ENCODE measurements around the gene ADAT3.
A peak's percentile ranks its signal among the peaks of the same experiment; 100 is the strongest.

ADAT3 gene

GRCh38 chr19:1944916-1945561 lies 39.8 kb downstream of the ADAT3 start:
- CTCF ChIA-PET = interaction anchor here (0.5 to 1.5 kb wide), 7 partner anchors 14 to 518 kb away, joined by 3 to 5 read pairs (median 3); no protein-coding TSS in a partner anchor
- POLR2A ChIA-PET = interaction anchor here (0.7 kb wide), 3 partner anchors 17 to 211 kb away, joined by 4 to 7 read pairs (median 4); no protein-coding TSS in a partner anchor

GRCh38 chr19:1945899-1946298 lies 40.7 kb downstream of the ADAT3 start:
- Histone ChIP-seq H3K4me1 (ENCODE audit: control insufficient read depth, insufficient read depth, low read length) (no peaks in the 10 kb centered on the region; the same call in 1 of the 2 replicates), H3K4me3 (ENCODE audit: low read depth, low read length) (no peak overlapping the region), H3K9me3 (ENCODE audit: control insufficient read depth, insufficient read depth, low read depth, low read length) (no peaks in the 10 kb centered on the region), H3K36me3 (ENCODE audit: control insufficient read depth in 2 of 2, insufficient read depth in 1 of 2, low read length in 2 of 2) (peaks cover 3 to 21% of the 10 kb centered on the region in 2 experiments; a peak in 2 of 3 replicates), H3K27ac (ENCODE audit: extremely low read depth, low read depth, low read length) (0 out of 2 replicates have a peak overlapping the region, but pooled peaks have one; percentile 41)
- ChIA-PET CTCF (interaction anchor here (0.5 to 1.5 kb wide), 11 partner anchors 13 to 517 kb away, joined by 3 to 5 read pairs (median 3); no protein-coding TSS in a partner anchor), POLR2A (interaction anchor here (0.5 to 1.0 kb wide), 4 partner anchors 17 to 688 kb away, joined by 3 to 7 read pairs (median 4); no protein-coding TSS in a partner anchor)
- TF ChIP-seq, protein P1, sequence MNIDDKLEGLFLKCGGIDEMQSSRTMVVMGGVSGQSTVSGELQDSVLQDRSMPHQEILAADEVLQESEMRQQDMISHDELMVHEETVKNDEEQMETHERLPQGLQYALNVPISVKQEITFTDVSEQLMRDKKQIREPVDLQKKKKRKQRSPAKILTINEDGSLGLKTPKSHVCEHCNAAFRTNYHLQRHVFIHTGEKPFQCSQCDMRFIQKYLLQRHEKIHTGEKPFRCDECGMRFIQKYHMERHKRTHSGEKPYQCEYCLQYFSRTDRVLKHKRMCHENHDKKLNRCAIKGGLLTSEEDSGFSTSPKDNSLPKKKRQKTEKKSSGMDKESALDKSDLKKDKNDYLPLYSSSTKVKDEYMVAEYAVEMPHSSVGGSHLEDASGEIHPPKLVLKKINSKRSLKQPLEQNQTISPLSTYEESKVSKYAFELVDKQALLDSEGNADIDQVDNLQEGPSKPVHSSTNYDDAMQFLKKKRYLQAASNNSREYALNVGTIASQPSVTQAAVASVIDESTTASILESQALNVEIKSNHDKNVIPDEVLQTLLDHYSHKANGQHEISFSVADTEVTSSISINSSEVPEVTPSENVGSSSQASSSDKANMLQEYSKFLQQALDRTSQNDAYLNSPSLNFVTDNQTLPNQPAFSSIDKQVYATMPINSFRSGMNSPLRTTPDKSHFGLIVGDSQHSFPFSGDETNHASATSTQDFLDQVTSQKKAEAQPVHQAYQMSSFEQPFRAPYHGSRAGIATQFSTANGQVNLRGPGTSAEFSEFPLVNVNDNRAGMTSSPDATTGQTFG (tag by site-specific recombination; IDR thresholded peaks at IDR 0.05; ENCODE audit: borderline replicate concordance) = no peak
- TF ChIP-seq CTCF (tag by site-specific recombination; IDR thresholded peaks at IDR 0.05) (peak; percentile 53), INSM2 (tag by site-specific recombination; IDR thresholded peaks at IDR 0.05) (no peak), ZNF624 (tag by site-specific recombination; IDR thresholded peaks at IDR 0.05) (no peak), ZNF654 (tag by site-specific recombination; IDR thresholded peaks at IDR 0.05; ENCODE audit: low read depth) (peak; percentile 38), ZNF394 (tag by site-specific recombination; IDR thresholded peaks at IDR 0.05; ENCODE audit: borderline replicate concordance) (0 out of 2 replicates have a peak, but pooled peaks have one; percentile 13), IKZF3 (tag by site-specific recombination; IDR thresholded peaks at IDR 0.05) (peak; percentile 97)

More at GRCh38 chr19:1944916-1945561, 39.8 kb downstream of the ADAT3 start:
- Histone ChIP-seq H3K27ac (ENCODE audit: extremely low read depth, low read depth, low read length) (0 out of 2 replicates have a peak overlapping the region, but pooled peaks have one; percentile 16), H3K36me3 (ENCODE audit: control insufficient read depth in 2 of 2, insufficient read depth in 1 of 2, low read length in 2 of 2) (peaks cover under 1 to 18% of the 10 kb centered on the region in 2 experiments; a peak in 2 of 3 replicates), H3K9me3 (ENCODE audit: control insufficient read depth, insufficient read depth, low read depth, low read length) (no peaks in the 10 kb centered on the region), H3K4me3 (ENCODE audit: low read depth, low read length) (no peak overlapping the region), H3K4me1 (ENCODE audit: control insufficient read depth, insufficient read depth, low read length) (no peaks in the 10 kb centered on the region; the same call in 1 of the 2 replicates)
- no peak for TF ChIP-seq ZNF354C (tag by site-specific recombination; IDR thresholded peaks at IDR 0.05; ENCODE audit: borderline replicate concordance, low read depth)
- TF ChIP-seq WT1 (tag by site-specific recombination; IDR thresholded peaks at IDR 0.05) = no peak
- TF ChIP-seq ZNF175 (tag by site-specific recombination; IDR thresholded peaks at IDR 0.05) = no peak
- peak; percentile 22; the same call in 1 of the 2 replicates for TF ChIP-seq ZIC2 (tag by site-specific recombination; IDR thresholded peaks at IDR 0.05)
- TF ChIP-seq, protein P2, sequence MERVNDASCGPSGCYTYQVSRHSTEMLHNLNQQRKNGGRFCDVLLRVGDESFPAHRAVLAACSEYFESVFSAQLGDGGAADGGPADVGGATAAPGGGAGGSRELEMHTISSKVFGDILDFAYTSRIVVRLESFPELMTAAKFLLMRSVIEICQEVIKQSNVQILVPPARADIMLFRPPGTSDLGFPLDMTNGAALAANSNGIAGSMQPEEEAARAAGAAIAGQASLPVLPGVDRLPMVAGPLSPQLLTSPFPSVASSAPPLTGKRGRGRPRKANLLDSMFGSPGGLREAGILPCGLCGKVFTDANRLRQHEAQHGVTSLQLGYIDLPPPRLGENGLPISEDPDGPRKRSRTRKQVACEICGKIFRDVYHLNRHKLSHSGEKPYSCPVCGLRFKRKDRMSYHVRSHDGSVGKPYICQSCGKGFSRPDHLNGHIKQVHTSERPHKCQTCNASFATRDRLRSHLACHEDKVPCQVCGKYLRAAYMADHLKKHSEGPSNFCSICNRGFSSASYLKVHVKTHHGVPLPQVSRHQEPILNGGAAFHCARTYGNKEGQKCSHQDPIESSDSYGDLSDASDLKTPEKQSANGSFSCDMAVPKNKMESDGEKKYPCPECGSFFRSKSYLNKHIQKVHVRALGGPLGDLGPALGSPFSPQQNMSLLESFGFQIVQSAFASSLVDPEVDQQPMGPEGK (tag by site-specific recombination; IDR thresholded peaks at IDR 0.05) = 0 out of 2 replicates have a peak, but pooled peaks have one; percentile 19
- no peak for TF ChIP-seq ZNF549 (tag by site-specific recombination; IDR thresholded peaks at IDR 0.05)
- no peak for TF ChIP-seq ZNF837 (tag by site-specific recombination; IDR thresholded peaks at IDR 0.05)
- TF ChIP-seq GLIS2 (tag by site-specific recombination; IDR thresholded peaks at IDR 0.05) = peak; percentile 17; the same call in 1 of the 2 replicates
- no peak for TF ChIP-seq HOXA7 (CRISPR knock-in tag; IDR thresholded peaks at IDR 0.05; ENCODE audit: borderline replicate concordance)
- no peak for TF ChIP-seq KLF7 (tag by site-specific recombination; IDR thresholded peaks at IDR 0.05; ENCODE audit: borderline replicate concordance)
- TF ChIP-seq, protein P3, sequence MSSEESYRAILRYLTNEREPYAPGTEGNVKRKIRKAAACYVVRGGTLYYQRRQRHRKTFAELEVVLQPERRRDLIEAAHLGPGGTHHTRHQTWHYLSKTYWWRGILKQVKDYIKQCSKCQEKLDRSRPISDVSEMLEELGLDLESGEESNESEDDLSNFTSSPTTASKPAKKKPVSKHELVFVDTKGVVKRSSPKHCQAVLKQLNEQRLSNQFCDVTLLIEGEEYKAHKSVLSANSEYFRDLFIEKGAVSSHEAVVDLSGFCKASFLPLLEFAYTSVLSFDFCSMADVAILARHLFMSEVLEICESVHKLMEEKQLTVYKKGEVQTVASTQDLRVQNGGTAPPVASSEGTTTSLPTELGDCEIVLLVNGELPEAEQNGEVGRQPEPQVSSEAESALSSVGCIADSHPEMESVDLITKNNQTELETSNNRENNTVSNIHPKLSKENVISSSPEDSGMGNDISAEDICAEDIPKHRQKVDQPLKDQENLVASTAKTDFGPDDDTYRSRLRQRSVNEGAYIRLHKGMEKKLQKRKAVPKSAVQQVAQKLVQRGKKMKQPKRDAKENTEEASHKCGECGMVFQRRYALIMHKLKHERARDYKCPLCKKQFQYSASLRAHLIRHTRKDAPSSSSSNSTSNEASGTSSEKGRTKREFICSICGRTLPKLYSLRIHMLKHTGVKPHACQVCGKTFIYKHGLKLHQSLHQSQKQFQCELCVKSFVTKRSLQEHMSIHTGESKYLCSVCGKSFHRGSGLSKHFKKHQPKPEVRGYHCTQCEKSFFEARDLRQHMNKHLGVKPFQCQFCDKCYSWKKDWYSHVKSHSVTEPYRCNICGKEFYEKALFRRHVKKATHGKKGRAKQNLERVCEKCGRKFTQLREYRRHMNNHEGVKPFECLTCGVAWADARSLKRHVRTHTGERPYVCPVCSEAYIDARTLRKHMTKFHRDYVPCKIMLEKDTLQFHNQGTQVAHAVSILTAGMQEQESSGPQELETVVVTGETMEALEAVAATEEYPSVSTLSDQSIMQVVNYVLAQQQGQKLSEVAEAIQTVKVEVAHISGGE (tag by site-specific recombination; conservative IDR thresholded peaks at IDR 0.05; ENCODE audit: low read depth) = no peak
- TF ChIP-seq ZNF426 (tag by site-specific recombination; IDR thresholded peaks at IDR 0.05) = no peak
- TF ChIP-seq, protein P4, sequence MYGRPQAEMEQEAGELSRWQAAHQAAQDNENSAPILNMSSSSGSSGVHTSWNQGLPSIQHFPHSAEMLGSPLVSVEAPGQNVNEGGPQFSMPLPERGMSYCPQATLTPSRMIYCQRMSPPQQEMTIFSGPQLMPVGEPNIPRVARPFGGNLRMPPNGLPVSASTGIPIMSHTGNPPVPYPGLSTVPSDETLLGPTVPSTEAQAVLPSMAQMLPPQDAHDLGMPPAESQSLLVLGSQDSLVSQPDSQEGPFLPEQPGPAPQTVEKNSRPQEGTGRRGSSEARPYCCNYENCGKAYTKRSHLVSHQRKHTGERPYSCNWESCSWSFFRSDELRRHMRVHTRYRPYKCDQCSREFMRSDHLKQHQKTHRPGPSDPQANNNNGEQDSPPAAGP (tag by site-specific recombination; IDR thresholded peaks at IDR 0.05) = no peak
- no peak for TF ChIP-seq ZNF214 (tag by site-specific recombination; IDR thresholded peaks at IDR 0.05; ENCODE audit: borderline replicate concordance)
- TF ChIP-seq GLIS1 (tag by site-specific recombination; IDR thresholded peaks at IDR 0.05) = peak; percentile 21; the same call in 1 of the 2 replicates
- no peak for TF ChIP-seq ZNF580 (tag by site-specific recombination; IDR thresholded peaks at IDR 0.05)
- TF ChIP-seq ZNF10 (tag by site-specific recombination; IDR thresholded peaks at IDR 0.05) = no peak
